ENCODE results near the gene MAGI2.

GRCh38 chr7:79478386-79478785, 24.9 kb upstream of the MAGI2 start:
- TF ChIP-seq EZH2 (IDR thresholded peaks at IDR 0.05; ENCODE audit: borderline replicate concordance, low read length) = no peak
- no peak for TF ChIP-seq CTCF (conservative IDR thresholded peaks at IDR 0.05 in 1 of 2, IDR thresholded peaks at IDR 0.05 in 1 of 2; ENCODE audit: extremely low read depth in 1 of 2, insufficient read depth in 1 of 2, low read depth in 1 of 2, low read length in 2 of 2)
